HG02852 (cell line): ENCODE results near the gene TTC13.

Experiments
- ATAC-seq: cut with Tn5 transposase; IDR thresholded peaks from one replicate; pipeline ENCODE4 v1.9.1; 2021; ENCODE audit warnings: mild to moderate bottlenecking, moderate library complexity; ENCODE audit not compliant: unreplicated experiment

TTC13 gene

GRCh38 chr1:230877146-230877923 is 101.3 kb downstream of the TTC13 start:
- ATAC-seq: no peak

DNA sequence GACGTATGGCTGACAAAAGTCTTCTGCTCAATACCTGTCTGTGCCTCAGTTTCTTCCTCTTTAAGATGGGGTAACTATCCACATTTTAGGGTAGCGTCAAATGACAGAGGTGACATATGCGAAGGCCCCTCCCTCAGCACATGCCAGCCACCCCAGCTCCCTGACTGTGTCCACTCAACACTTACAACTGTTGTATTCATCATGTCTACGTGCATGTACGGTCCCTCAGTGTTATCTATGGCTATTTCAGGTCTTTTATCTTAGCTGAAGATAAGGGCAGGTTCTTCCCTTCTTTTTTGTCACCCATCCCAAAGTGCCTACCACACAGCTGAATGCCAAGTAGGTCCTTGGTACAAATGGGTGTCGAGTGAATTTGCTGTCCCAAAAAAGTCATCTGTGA is 102.0 kb downstream of the TTC13 start:
- no peak for ATAC-seq

GRCh38 chr1:230875370-230875769 is 103.3 kb downstream of the TTC13 start:
- ATAC-seq: no peak

DNA sequence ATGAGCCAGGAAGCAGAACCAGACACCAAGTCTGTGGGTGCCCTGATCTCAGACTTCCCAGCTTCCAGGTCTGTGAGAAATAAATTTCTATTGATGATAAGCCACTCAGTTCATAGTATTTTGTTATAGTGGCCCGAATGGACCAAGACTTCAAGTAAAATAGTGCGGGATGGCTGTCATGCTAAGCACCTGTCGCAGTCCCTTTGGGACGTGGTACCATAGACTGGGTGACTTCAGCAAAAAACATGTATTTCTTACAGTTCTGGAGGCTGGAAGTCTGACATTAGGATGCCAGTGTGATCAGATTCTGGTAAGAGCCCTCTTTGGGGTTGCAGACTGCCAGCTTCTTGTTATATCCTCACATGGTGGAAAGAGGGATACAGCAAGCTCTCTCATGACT is 107.7 kb downstream of the TTC13 start:
- ATAC-seq: no peak

DNA sequence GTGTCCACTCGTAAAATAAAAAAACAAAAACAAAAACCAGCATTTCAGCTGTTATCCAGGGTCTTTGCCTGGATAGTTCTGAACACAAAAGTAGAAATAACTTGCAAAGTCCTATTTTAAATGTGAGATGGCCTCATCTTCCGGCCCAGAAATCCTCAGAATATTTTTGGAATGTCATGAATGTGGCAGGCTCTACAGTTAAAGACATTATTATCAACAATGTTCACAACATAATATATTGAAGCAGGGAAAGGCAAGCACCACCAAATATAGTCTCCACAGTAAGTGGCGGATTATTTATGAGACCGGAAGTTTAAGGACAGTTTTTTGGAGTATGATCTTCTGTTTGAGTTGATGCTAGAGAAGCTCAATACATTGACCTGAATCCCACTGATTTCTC is 109.2 kb downstream of the TTC13 start:
- no peak for ATAC-seq

GRCh38 chr1:230868736-230869385 is 109.8 kb downstream of the TTC13 start:
- peak; percentile 37 for ATAC-seq

GRCh38 chr1:230867903-230868735 is 110.5 kb downstream of the TTC13 start, which contains the start of gene C1orf198:
Gene C1orf198 (minus strand): TSS chr1:230868521. CDS start chr1:230868512, 9 bp downstream.
- peak; percentile 81 for ATAC-seq

DNA sequence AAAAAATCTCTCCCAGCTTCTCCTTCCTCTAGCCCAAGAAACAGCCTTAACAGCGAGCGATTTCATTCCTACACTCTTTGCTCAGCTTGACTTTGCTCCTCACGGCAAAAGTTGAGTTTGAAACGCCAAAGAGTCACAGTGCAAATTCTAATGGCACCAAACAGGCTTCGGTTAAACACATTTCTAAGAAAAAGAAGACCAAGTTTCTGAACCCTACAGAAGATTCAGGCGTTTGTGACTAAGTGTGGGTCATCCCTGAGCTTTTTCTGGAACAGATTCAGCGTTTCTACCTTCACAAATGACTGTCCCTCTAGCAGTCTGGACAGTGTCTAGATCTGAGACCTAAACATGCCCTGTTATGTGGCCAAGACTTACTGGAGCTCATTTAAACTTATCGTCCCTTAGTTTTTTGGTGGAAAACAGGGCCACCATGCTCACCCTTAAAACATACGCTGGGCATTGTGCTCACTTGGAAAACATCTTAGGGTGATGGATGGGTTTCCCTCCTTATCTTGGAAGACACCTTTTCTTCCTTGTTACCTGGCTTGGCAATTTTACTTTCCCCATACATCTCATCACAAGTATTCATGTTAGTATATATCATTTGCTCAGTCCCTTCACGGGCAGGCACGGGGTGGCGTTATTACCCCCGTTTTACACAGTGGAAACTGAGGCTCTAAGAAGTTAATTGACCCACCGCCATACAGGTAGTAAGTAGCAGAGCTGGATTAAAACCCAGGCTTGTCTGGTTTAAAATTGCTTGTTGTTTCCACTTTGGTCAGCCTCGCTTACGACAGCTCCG is 111.4 kb downstream of the TTC13 start:
- no peak for ATAC-seq

DNA sequence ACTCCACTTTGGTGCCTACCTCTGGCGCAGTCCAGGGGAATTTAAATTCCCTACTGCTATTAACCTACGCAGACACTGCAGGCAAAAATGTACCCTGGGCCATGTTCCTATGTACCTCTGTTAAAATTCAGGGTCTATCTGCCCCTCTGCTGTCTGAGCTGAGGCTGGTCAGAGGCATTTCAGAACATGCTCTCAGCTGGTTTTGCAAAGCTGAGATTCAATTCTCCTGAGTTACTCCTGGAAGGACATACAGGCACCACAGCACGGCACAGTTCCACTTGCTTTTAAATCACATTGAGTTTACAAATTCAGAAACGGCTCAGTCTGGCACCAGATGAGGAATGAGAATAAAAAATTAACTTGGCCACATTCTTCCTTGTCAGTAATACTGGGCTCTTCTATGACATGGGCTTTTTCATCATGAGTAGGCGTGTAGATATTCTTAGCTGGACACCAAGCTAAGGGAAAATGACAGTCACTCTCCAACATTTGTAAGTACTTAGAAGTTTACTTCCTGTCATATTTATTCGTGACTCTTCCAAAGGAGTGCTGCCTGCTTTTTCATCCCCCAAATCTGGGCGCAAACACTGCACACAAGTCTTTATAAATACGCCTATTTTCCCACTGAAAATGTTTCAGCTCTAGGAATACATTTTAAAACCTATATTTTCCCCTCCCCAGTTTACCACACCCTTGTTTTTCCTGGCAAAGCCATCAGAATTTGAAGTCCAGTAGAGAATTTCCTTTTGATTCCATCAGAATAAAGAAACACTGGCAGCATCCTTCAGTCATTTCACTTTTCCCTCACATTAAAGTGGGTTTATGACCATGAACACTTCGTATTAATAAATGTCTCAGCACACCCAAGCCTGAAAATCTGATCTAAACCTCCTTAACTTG is 112.2 kb downstream of the TTC13 start:
- ATAC-seq: no peak

GRCh38 chr1:230865062-230865817 is 113.4 kb downstream of the TTC13 start:
- ATAC-seq: no peak

- ATAC-seq: no peak
Observed at GRCh38 chr1:230864441-230864840, 114.2 kb downstream of the TTC13 start.

DNA sequence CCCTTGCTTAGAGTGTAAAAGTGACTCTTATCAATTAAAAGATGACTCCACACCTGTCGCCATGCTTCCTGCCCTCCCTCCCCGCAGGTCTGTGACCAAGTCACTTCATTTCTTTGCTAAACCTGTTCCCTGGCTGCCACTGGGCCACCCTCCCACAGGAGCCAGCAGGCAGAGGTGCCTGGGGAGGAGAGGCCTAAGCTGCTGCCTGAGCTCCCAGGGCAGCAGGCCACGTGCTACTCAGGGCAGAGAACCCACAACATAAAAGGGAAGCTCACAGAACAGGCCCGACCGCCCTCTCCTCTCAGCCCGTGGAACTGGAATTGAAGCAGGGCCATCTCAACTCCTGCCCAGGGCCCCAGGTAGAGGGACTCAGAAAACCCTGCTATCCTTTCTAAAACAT is 115.2 kb downstream of the TTC13 start:
- ATAC-seq: no peak

- ATAC-seq: no peak
Observed at GRCh38 chr1:230861970-230862595, 116.6 kb downstream of the TTC13 start.

DNA sequence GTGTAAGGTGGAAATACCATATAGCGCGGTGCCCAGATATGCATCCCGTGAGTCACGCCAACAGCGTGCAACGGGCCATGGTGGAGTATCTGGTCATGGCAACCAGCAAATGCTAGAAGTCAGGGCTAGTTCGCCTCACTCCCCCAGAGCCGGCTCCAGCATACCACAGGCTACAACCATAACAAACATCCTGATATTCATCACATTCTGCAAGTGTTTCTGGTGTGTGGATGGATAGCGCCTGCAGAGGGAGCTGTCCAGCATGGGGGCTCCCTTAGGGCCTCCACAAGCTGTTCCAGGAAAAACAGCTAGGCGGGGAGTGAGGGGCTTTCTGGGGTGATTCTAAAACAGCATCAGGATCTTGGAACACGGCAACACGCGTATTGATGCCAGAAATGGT is 117.2 kb downstream of the TTC13 start:
- ATAC-seq: no peak

DNA sequence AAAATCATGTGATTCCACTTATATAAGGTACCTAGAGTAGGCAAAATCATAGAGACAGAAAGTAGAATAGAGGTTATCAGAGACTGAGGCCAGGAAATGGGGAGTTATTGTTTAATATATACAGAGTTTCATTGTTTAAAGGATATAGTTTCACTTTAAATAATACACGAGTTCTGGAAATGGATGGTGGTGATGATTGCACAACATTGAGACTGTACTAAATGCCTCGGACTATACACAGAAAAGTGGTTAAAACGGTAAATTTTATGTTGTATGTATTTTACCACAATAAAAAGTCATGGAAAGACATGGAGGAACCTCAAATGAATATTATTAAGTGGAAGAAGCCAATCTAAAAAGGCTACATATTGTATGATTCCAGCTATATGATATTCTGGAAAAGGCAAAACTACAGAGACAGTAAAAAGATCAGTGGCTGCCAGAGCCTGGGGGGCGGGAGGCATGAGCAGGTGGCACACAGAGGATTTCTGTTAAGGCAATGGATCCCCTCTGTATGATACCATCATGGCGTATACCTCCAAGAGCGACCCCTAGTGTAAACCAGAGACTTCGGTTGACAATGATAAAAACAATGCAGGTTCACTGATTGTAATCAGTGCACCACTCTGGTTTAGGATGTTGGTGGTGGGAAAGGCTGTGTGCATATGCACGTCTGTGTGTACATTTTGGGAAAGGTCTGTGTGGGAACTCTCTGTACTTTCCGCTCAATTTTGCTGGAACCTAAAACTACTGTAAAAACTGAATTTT is 117.9 kb downstream of the TTC13 start:
- no peak for ATAC-seq

DNA sequence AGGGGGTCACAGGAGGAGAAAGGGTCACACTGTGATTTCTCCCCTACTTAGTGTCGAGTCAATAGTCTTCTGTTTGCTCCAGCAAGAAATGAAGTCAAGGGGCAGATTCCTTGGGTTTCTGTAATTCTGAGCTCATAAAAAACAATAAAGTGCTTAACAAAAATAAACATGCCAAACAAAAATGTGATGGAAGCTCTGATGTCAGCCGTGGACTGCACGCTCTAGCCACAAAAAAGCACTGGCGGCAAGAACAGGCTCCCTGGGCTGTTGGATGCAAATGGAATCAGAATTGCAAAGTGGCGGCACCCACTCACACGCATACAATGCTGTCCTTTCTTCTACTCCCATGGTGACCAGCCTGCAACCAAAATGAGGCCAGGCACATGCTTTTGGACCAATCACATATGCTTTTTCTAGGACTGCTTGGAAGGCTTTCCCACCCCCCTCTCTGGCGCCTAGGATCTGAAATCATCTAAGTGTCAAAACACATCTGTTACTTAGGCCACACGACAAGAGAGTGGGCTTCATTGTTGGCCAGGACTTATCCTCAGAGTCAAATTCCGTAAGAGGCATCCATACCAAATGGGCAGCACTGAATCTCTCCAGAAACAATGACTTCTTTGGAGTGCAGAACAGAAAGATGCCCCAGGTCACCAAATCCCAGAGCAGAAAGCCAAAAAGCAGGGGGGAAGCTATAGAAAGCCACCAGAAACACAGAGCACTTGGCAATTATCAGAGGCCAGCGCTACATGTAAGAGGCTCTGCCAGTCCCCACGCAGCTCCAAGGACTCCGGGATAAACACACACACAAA is 119.5 kb downstream of the TTC13 start:
- no peak for ATAC-seq

DNA sequence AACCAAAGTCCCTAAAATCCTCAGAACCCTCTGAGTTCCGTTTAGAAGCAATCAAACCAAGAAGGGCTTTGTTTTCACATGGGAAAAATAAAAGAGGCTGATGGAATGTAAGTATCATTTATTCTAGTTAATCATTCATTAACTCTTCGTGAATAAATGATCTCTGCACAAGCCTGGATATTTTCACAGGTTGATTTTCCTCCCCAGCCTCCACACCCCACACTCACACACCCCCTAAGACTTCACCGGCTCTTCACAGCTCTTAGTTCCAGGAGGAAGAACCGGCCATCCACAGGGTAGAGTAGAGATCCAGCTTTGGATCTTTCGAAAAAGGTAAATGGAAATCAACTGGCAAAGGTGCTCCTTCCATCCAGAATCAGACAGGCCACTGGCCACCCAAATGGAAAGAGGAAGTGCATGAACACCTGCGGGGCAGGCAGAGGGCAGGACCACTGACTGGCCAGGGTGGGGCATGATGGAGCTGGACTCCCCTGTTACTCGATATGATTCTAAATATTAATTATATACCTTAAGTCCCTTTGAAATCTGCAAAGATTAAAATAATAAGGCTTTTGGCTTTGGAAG is 120.3 kb downstream of the TTC13 start:
- no peak for ATAC-seq
